ENCODE measurements around the gene ADCY4.

The ADCY4 gene

DNA sequence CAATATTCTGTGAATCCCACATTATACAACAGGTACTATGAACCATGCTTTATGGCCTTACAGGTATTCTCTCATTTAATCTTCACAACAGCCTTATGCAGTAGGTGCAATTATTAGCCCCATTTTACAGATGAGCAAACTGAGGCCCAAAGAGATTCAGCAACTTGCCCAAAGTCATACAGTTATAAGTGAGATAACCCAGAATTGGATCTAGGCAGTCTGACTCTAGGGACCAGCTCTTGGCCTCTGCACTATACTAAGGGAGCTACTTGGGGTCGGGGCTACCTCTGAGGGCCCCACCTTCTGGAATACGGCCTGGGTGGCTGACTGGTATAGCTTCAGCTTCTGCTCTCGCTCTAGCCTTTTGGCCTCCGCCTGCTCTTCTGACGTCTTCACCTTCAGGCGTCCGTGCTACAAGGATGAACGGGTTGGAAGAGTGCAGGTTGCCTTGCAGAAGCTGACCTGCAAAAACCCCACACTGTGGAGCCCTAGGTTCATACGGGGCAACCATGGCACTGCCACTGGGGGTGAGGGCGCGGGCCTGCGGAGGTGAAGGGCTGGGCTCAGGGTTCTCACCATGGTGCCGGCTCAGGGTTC lies 64.2 kb downstream of the ADCY4 start:
- ATAC-seq, result peak; percentile 54
- TF ChIP-seq ZNF70 (CRISPR knock-in tag; IDR thresholded peaks at IDR 0.05), result no peak
- TF ChIP-seq, protein P1, sequence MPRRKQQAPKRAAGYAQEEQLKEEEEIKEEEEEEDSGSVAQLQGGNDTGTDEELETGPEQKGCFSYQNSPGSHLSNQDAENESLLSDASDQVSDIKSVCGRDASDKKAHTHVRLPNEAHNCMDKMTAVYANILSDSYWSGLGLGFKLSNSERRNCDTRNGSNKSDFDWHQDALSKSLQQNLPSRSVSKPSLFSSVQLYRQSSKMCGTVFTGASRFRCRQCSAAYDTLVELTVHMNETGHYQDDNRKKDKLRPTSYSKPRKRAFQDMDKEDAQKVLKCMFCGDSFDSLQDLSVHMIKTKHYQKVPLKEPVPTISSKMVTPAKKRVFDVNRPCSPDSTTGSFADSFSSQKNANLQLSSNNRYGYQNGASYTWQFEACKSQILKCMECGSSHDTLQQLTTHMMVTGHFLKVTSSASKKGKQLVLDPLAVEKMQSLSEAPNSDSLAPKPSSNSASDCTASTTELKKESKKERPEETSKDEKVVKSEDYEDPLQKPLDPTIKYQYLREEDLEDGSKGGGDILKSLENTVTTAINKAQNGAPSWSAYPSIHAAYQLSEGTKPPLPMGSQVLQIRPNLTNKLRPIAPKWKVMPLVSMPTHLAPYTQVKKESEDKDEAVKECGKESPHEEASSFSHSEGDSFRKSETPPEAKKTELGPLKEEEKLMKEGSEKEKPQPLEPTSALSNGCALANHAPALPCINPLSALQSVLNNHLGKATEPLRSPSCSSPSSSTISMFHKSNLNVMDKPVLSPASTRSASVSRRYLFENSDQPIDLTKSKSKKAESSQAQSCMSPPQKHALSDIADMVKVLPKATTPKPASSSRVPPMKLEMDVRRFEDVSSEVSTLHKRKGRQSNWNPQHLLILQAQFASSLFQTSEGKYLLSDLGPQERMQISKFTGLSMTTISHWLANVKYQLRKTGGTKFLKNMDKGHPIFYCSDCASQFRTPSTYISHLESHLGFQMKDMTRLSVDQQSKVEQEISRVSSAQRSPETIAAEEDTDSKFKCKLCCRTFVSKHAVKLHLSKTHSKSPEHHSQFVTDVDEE (CRISPR knock-in tag; IDR thresholded peaks at IDR 0.05), result 0 out of 2 replicates have a peak, but pooled peaks have one; percentile 10

GRCh38 chr14:24269910-24270536 lies 64.8 kb downstream of the ADCY4 start:
- TF ChIP-seq ISL1 (CRISPR knock-in tag; IDR thresholded peaks at IDR 0.05) (no peak), ZNF8 (CRISPR knock-in tag; IDR thresholded peaks at IDR 0.05) (no peak), BACH2 (CRISPR knock-in tag; IDR thresholded peaks at IDR 0.05; ENCODE audit: borderline replicate concordance) (no peak)
- no peak for ATAC-seq

- TF ChIP-seq ZFP3 (CRISPR knock-in tag; IDR thresholded peaks at IDR 0.05), result no peak
- TF ChIP-seq ZNF70 (CRISPR knock-in tag; IDR thresholded peaks at IDR 0.05), result no peak
- no peak for TF ChIP-seq ARNTL (CRISPR knock-in tag; IDR thresholded peaks at IDR 0.05; ENCODE audit: borderline replicate concordance, low read depth)
- TF ChIP-seq ISL1 (CRISPR knock-in tag; IDR thresholded peaks at IDR 0.05), result no peak
- TF ChIP-seq ZNF565 (CRISPR knock-in tag; conservative IDR thresholded peaks at IDR 0.05; ENCODE audit: low read depth), result no peak
- no peak for TF ChIP-seq CREB5 (CRISPR knock-in tag; IDR thresholded peaks at IDR 0.05; ENCODE audit: low read depth)
- no peak for TF ChIP-seq OSR1 (CRISPR knock-in tag; IDR thresholded peaks at IDR 0.05)
- TF ChIP-seq TCF4 (CRISPR knock-in tag; IDR thresholded peaks at IDR 0.05; ENCODE audit: borderline replicate concordance), result no peak
- TF ChIP-seq SNAI2 (CRISPR knock-in tag; IDR thresholded peaks at IDR 0.05), result no peak
- TF ChIP-seq ZC3H10 (CRISPR knock-in tag; IDR thresholded peaks at IDR 0.05), result no peak
- no peak for TF ChIP-seq RARB (CRISPR knock-in tag; IDR thresholded peaks at IDR 0.05)
- TF ChIP-seq ZNF8 (CRISPR knock-in tag; IDR thresholded peaks at IDR 0.05), result no peak
- no peak for ATAC-seq
These were observed 65.5 kb downstream of the ADCY4 start for GRCh38 chr14:24269368-24269767.

Measured in SK-N-SH treated with all-trans-retinoic acid at 6 μM for 48 hours (cell line).